HG03103 (cell line): ENCODE data around the gene ID2.

Experiments used
- ATAC-seq: cut with Tn5 transposase; IDR thresholded peaks from one replicate; pipeline ENCODE4 v1.9.1; 2021; ENCODE audit warnings: low read depth; ENCODE audit not compliant: unreplicated experiment

Gene ID2

DNA sequence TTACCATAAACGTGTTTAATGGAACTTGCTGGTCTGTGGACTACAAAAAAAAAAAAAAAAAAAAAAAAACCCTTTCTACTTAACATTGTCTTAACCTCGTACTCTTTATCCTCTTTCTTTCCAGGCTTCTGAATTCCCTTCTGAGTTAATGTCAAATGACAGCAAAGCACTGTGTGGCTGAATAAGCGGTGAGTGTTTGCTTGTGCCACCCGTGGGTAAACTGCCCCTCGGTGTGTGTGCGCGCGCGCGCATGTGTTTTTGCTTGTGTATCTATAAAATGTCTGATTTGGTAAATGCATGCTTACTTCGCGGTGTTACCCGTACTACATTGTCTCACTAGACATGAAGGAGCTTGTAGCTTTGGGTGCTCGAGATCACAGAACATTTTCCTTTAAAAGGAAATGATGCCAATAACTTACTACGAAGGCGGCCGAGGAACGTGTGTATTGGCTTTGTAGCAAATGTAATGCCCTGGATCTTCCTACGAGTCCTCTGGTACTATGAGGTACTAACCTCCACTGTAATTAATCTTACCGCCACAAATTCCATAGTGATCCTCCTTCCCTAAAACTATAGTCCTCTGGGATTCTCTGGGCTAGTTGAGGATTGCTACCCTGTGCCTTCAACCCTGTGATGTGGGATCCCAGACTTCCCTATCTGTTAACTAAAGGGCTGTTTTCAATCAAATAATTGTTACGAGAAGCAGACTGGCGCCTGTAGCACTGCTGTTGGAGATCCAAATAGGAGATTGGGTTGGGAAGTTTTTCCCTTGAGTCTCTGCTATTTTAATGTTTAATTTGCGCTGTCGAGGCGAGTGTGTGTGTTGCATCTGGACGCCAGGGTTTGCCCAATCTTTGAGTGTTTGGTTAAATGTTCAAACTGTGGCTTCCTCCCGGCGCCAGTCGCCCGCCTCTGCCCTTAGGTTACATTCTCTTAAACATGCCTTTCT is 1.1 kb downstream of the ID2 start:
- no peak for ATAC-seq

DNA sequence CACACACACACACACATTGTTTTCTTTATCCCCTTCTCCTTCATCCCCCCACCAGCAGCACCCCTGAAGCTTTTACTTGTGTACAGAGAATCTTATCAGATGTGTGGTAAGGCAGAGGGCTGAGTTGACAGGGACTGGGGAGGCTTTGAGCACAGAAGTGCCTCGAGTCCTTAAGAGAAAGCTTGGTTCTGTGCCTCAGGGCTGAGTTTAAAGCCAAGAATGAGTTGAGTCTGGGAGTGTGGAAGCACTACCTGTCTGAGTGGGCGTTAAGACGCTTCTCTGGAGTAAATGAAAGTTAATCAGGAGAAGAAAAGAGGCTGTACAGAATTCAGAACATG is 2.7 kb downstream of the ID2 start:
- ATAC-seq: no peak

DNA sequence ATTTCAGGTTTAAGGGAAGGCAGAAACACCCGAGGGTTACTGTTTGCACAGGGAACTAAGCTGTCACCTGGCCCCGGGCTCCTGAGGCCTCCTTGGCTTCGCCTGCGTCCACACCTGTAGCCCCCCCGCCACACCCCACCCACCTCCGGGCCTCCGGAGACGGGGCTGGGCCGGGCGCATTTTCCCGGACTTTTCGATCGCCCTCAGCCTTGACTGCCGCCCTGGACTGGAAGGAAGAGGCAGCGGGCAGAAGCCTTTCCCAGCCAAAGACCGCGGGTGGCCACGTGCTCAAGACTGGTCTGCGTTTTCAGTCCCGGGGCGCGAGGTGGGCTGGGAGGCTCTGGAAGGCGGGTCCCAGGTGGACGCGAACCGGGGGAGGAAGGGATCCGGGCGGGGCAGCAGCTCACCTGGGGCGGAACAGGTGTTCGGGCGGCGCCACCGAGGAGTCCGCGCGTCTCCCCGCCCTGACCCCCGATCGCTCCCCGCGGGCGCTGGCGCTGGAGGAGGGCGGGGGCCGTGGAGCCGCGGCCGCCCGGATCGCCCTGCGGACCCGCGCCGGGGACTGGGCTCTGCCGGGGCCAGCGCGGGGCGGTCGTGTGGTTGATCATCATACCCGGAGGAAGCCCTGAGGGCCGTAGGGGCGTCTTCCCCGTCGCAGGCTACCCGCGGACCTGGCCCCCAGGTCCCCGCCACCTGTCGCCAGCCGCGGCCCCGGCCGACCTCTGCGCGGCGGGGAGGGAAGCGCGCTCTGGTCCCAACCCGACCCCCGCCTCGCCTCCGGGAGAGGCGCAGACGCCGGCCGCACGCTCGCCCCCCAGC is 3.2 kb downstream of the ID2 start:
- no peak for ATAC-seq

DNA sequence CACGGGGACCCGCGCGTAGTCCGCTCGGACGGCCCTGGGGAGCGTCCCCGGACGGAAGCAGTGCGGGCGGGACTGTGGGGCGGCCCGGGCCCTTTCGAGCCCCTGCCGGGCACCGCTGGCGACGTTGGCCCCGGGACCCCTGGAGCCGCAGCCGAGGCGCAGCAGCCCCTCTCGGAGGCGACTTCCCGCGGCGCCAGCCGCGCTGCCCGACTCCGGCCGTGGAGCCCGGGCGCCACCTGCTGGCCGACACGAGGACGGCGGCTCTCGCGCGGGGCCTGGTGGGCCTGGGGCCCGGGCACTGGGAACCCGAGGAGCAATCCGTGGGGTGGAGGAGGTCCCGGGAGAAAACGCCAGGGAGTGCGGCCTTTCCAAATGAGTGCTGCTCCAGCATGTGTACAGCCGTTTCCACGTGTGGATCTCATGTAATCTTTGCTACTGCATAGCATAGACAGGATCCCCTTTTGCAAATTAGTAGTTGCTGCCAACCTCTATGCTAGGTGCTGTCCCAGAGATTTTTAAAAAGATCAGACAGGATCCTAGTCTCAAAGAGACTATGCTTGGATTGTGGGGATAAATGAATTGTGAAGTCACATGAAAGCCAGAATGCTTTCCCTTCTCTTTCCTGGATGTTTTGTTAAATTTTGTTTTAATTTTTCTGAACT is 4.0 kb downstream of the ID2 start:
- peak; percentile 28 for ATAC-seq

DNA sequence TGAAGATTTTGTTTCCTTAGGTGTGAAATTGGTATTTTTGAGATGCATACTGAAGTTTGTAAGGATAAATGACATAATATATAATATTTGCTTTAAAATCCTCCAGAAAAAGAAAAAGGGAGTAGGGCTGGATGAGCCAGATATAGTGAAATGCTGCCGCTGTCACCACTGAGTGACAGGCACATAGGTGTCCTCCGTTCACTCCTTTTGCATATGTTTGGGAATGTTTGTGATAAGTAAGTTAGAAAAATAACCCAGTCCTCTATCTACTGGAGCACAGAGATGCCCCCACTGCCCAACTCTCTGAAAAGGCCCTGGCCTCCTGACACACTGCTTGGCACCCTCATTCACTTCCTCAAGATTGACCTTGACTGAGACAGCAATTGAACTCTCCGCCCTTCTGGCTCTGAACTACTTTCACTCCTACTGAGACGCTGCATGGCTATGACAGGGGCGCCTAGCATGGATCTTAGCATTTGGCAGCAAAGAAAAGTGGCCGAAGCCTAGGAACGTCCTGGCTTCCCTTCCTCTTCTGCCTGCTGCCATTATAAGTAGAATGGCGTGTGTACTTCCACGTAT is 10.1 kb downstream of the ID2 start:
- no peak for ATAC-seq

DNA sequence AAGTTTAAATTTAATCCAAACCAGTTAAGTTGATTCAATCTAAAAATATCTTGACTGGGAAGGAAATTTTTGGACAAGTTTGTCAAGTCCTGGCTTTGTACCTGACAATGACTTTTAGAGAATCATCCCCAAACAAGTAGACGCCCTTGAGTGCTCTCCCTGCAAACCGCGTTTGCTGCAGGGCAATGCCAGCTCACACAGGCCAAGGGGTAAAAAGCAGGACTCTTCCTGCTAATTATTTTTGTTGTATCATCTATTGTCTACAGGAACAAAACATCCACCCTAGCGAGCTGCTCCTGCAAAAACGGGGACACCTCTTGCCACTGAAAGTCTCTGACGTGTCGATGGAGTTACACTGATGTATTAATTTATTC is 10.9 kb downstream of the ID2 start:
- no peak for ATAC-seq

DNA sequence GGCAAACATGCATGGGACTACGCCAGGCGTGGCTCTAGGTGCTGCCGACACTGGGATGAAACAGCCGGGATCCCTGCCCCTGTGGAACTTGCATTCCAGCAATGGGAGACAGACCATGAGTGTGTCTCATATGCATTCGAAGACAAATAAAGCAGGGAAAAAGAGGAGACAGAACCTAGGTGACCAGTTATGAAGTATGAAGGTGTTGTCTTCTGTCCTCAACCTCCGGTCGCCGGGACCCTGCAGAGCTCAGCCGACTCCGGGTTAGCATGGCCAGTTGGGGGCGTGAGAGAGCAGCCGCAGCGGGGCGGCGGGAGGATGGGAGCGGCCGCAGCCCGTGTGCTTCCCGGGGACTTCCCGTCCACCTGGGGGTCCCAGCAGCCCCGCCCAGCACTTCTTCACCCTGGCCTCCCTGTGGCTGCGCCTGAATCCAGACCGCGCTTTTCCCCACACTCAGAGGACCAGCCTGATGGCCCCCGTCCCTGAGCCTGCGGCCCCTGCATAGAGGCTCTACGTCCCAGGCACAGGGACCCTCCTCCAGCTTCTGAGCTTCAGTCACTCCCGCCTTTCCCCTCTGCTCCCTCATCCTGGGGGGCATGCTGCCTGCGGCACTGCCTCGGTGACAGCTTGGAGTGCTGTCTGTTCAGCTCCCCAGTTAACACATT is 11.4 kb downstream of the ID2 start:
- ATAC-seq: no peak

DNA sequence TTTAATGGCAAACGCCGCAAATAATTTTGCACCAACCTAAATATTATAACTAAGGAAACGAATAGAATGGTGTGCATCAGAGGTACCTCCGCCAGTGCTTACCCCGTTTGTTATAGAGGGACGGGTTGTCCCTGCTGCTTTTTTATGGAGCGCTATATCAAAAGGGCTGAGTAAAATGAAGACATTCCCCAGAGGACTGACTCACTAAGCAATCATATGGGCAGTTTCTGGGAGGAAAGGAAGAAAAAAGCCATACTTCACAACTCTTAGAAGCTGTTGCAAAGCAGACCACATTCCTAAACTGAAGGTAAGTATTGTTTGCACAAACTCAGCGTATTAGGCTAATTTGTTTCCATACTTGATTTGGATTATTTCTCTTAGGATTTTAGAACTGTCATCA is 12.9 kb downstream of the ID2 start:
- no peak for ATAC-seq

DNA sequence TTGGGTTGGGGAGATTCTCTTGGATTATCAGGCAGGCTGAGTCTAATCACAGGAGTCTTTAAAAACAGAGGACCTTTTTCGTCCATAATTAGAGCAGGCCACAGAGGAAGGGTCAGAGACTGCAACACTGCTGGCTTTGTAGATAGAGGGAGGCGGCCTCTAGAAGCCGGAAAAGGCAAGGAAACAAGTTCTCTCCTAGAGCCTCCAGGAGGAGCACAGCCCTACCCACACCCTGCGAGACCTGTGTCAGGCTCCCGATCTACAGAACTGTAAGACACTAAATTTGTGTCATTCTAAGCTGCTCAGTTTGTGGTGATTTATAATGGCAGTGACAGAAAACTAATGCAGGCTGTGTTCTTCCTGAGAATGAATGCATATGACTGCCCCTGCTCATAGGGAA is 15.3 kb downstream of the ID2 start:
- ATAC-seq: no peak

DNA sequence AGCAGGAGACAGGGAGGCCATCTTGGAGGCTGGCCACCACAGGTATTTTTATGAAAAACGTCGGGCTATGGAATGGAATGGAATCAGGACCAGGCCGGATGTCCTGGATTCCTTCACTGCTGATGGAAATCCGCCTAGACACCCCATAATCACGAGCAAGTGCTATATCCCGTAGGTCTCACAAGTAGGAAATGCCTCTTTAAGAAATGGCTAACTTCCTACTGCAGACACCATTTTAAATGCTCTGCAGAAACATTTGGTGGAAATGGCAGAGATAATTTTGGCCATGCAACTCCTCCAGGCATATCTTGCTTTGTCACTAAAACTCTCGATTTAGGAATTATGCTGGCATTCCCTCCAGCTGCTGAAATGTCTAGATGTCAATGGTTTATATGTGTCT is 18.0 kb downstream of the ID2 start:
- no peak for ATAC-seq

DNA sequence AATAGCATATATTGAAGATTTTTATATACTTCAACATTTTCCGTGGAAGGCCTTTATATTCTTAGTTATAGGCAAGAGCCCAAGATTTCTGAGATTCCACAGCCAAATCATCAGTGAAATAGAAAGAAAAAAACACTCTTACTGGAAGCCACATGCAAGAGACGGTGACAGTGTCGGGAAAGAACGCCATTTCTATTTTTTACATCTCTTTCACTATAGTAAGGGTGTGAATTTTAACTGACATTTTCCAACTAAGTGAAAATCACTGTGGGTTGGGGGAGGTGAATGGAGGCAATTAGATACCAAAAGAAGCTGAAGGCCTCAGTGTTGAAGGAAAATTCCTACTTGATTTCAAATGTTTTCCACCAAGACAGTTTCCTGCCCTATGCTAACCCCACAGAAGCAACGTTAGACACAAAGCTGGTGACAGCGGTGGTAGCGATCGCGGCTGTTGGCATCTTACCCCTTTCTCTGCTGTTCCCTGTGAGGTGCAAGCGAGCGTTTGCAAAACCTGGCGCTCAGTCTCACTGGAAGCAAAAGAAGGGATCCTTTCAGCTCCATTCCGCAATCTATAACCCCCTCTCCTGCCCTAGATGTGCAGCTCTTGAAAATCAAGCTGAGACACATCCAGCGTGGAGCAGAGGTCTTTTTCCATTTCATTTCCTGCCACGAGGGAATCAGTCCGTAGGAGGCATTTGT is 20.0 kb downstream of the ID2 start:
- no peak for ATAC-seq

DNA sequence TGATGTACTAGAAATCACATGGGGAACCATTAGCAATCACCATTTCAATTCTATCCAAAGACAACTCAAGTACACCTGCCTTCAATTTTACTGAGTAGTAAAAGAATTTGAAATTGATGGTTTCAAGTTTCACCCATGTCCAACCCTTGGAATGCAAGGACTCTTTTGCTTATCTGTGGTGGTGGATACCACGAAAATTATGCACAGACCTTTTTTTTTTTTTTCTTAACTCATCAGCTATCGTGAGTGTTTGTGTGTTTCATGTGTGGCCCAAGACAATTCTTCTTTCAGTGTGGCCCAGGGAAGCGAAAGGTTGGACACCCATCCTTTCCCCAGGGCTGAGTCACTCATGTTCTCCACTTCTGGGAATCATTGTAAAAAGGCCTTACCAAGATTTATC is 23.1 kb downstream of the ID2 start:
- no peak for ATAC-seq

DNA sequence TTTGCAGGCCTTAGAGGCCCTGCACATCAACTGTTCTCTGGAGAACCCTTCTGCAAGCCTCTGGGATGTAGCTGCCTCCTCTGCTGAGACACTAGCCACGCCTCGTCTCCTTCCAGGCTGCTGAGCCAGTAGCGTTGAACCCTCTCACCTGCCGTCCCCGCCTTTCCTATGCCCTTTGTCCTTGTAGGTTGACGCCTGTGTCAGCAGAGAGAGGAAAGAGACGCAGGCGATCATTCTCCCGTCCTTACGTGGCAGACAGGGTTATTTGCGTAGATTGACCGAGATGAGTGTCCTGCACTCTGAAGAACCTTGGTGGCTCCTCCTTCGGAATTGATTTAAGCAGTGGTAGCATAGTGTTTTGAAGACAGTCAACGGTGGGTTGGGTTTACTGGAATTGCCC is 27.8 kb downstream of the ID2 start:
- ATAC-seq: no peak

DNA sequence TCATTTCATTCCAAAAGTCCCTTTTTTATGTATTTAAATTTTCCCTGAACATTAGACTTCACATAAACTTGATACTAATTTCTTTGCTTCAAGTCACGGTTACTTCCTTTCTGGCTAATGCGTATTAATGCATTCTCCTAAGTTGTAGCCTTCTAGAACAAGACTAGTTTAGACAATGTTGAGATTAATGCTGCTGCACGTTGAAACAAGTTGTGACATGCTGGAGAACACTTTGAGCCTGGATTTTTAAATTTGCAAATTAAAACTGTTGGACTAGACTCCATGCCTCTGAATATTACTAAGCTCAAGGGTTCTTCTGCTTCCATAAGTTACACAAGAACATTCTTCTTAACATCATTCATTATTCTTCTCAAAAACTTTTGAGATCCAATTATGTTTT is 29.1 kb downstream of the ID2 start:
- no peak for ATAC-seq

DNA sequence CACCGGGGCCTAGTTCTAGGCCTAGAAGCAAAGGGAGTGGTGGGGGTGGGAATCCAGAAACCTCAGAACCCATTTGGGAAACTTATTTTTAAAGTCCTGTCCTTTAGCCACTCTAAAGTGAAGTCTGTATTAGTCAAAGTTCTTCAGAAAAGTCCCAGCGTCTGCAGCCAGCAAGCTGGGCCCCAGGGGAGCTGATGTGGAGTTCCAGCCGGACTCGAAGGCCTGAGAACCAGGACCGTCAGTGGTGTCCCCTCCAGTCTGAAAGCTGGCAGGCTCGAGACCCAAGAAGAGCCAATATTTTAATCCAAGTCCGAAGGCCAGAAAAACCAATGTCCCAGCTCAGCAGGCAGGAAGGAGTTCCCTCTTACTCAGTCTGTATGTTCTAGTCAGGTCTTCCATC is 32.4 kb downstream of the ID2 start:
- no peak for ATAC-seq

DNA sequence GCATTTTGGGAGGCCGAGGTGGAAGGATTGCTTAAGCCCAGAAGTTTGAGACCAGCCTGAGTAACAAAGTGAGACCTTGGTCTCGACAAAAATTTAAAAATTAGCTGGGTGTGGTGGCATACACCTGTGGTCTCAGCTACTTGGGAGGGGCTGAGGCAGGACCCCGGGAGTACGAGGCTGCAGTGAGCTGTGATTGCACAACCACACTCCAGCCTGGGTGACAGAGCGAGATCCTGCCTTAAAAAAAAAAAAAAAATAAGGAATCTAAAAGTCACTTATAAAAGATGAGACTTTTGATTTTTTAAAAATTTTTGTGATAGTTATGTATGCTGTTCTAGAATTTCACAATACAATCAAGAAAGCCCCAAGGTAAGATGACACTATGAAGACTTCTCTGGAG is 33.1 kb downstream of the ID2 start:
- ATAC-seq: no peak

DNA sequence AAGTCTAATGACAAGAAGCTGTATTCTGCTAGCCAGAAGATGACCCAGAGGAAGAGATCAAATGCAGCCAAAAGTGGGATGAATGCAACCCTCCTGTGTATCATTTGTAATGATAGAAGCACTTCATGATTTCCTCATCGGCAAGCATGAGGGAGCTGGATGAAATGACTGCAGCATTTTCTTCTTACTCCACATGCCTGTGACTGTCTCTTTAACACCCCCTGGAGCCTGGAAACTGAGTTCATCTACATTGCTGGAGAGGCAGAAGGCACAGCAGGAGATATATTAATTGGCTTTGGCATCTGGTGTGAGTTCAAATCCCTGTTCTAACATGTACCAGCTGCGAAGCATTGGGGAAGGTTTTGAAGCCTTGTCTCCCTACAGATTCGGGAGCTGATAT is 37.7 kb downstream of the ID2 start:
- ATAC-seq: no peak

DNA sequence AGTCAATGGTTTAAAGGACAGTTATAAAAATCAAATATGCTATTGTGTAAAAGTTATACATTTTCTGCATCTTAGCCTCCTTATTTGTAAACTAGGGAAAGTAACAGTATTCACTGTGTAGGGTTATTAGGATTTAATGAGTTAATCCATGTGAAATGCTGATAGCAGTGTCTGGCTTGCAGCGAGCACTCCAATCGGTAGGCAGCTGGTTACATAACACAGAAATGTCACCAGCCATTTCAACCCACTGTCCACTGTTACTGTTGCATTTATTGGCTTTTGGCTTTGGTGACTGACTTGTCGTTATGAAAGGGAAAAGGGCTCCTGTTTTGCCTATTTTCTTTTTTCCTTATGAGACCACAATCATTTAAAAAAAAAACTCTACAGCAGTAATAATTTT is 38.9 kb downstream of the ID2 start:
- no peak for ATAC-seq

DNA sequence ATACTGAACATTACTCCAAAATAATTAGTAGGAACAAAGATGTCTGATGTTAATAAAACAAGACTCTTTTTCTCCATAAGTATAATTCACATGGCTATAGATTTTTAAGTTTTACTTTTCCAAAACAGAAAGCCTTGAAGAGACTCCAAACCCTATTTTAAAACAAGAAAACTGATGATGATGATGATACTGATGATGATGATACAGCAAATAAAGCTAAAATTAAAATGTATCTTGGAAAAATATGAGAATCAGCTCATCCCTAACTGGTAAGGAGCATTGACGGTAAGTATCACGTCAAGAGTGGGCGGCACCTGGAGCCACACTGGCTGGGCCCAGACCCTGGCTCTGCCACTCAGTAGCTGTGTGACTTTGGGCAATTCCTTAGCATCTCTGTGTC is 39.6 kb downstream of the ID2 start:
- no peak for ATAC-seq

DNA sequence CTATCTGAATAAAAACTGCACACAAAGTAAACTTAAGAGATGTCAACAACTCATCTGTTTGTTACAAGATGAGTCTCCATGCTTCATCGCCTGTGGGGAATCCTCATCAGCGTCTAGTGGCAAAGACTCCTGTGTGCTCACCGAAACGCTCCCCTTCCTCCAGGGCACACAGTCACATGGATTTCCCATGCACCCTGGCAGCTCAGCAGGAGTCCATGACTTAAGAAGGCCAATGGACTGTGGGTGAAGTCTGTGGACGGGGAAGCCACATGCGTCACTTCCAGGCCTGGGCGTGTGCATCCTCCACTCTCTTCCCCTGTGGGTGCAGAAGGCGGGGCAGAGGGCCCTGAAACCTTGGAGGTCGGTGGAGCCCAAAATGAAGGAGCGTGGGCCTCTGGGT is 41.1 kb downstream of the ID2 start:
- ATAC-seq: no peak
